Measurements from ENCODE around the gene CADM1.

The CADM1 gene

GRCh38 chr11:115182282-115182955, 321.8 kb downstream of the CADM1 start:
- Histone ChIP-seq H3K4me1 (ENCODE audit: insufficient read depth, low read length) (no peaks in the 10 kb centered on the region), H4K20me1 (ENCODE audit: insufficient read depth, low read length) (no peaks in the 10 kb centered on the region), H3K27ac (ENCODE audit: low read length) (no peak overlapping the region), H2AFZ (ENCODE audit: low read depth, low read length) (no peak overlapping the region), H3K4me2 (ENCODE audit: insufficient read depth, low read length) (no peak overlapping the region), H3K27me3 (ENCODE audit: insufficient read depth, low read length, poor library complexity) (peaks cover 5% of the 10 kb centered on the region), H3K4me3 (ENCODE audit: low read depth in 1 of 2, low read length in 2 of 2) (no peak overlapping the region), H3K36me3 (ENCODE audit: insufficient read depth, low read length) (no peaks in the 10 kb centered on the region), H3K9ac (ENCODE audit: low read depth, low read length) (no peak overlapping the region), H3K9me3 (ENCODE audit: insufficient read depth, low read length, severe bottlenecking) (no peaks in the 10 kb centered on the region), H3K79me2 (ENCODE audit: insufficient read depth, low read length) (no peaks in the 10 kb centered on the region)
- no peak for ATAC-seq (ENCODE audit: insufficient read depth, low read depth)
- no peak for TF ChIP-seq EZH2 (IDR thresholded peaks at IDR 0.05; ENCODE audit: borderline replicate concordance, low read depth, low read length, severe bottlenecking)
- no peak for TF ChIP-seq CTCF (IDR thresholded peaks at IDR 0.05; ENCODE audit: borderline replicate concordance, extremely low read depth, low read length, poor library complexity, severe bottlenecking)
- no peak for DNase-seq

DNA sequence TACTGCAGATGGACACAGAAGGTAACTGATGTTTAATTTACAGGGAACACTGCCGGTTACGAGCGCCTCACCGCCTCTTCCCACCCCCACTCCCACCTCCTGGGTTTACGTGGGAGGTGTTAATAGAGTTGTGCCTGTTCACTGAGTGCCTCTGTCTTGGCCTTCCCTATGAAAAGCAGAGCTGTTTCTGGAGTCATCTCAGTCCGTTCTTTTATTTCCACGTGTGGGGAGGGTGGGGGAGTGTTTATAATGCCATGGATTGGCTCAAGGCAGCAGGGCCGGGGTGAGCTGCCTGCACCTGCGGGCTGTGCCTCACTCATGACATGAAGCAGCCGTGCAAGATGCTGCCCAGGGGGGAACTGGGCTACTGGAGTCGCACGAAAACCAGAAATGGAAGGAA, 322.7 kb downstream of the CADM1 start:
- no peaks in the 10 kb centered on the region for H4K20me1 ChIP-seq (ENCODE audit: insufficient read depth, low read length)
- DNase-seq (no peak), ATAC-seq (ENCODE audit: insufficient read depth, low read depth) (no peak)
- no peaks in the 10 kb centered on the region for H3K9me3 ChIP-seq (ENCODE audit: insufficient read depth, low read length, severe bottlenecking)
- H3K4me3 ChIP-seq (ENCODE audit: low read depth in 1 of 2, low read length in 2 of 2) = no peak overlapping the region
- H3K9ac ChIP-seq (ENCODE audit: low read depth, low read length) = no peak overlapping the region
- no peaks in the 10 kb centered on the region for H3K79me2 ChIP-seq (ENCODE audit: insufficient read depth, low read length)
- TF ChIP-seq EZH2 (IDR thresholded peaks at IDR 0.05; ENCODE audit: borderline replicate concordance, low read depth, low read length, severe bottlenecking) (no peak), CTCF (IDR thresholded peaks at IDR 0.05; ENCODE audit: borderline replicate concordance, extremely low read depth, low read length, poor library complexity, severe bottlenecking) (no peak)
- no peak overlapping the region for H2AFZ ChIP-seq (ENCODE audit: low read depth, low read length)
- no peak overlapping the region for H3K4me2 ChIP-seq (ENCODE audit: insufficient read depth, low read length)
- no peak overlapping the region for H3K27ac ChIP-seq (ENCODE audit: low read length)
- no peaks in the 10 kb centered on the region for H3K36me3 ChIP-seq (ENCODE audit: insufficient read depth, low read length)
- H3K27me3 ChIP-seq (ENCODE audit: insufficient read depth, low read length, poor library complexity) = peaks cover 5% of the 10 kb centered on the region
- H3K4me1 ChIP-seq (ENCODE audit: insufficient read depth, low read length) = no peaks in the 10 kb centered on the region

DNA sequence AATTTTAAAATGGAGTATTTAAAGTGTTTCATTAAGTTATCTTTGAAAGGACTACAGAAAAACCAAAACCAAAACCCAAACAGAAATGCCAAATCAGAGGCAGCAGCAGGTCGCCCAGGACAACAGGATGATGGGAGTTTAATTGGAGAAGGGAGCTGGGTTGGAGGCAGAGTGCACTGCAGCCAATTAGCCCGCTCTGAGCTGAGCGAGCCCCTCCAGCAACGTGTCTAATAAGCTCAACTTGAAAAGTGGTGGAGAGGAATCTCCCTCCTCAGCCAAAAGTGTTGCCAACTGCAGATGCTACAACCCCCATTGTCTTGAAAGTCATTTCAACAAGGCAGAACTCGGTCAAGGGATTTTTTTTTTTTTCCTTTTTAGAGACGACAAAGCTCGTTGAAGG, 323.9 kb downstream of the CADM1 start:
- ATAC-seq (ENCODE audit: insufficient read depth, low read depth) = no peak
- Histone ChIP-seq H3K9me3 (ENCODE audit: insufficient read depth, low read length, severe bottlenecking) (no peaks in the 10 kb centered on the region), H3K36me3 (ENCODE audit: insufficient read depth, low read length) (no peaks in the 10 kb centered on the region), H3K9ac (ENCODE audit: low read depth, low read length) (no peak overlapping the region), H3K27ac (ENCODE audit: low read length) (no peak overlapping the region), H3K4me2 (ENCODE audit: insufficient read depth, low read length) (no peak overlapping the region), H2AFZ (ENCODE audit: low read depth, low read length) (no peak overlapping the region), H3K4me1 (ENCODE audit: insufficient read depth, low read length) (no peaks in the 10 kb centered on the region), H4K20me1 (ENCODE audit: insufficient read depth, low read length) (no peaks in the 10 kb centered on the region), H3K27me3 (ENCODE audit: insufficient read depth, low read length, poor library complexity) (peaks cover 8% of the 10 kb centered on the region), H3K4me3 (ENCODE audit: low read depth in 1 of 2, low read length in 2 of 2) (no peak overlapping the region), H3K79me2 (ENCODE audit: insufficient read depth, low read length) (no peaks in the 10 kb centered on the region)
- TF ChIP-seq EZH2 (IDR thresholded peaks at IDR 0.05; ENCODE audit: borderline replicate concordance, low read depth, low read length, severe bottlenecking) (no peak), CTCF (IDR thresholded peaks at IDR 0.05; ENCODE audit: borderline replicate concordance, extremely low read depth, low read length, poor library complexity, severe bottlenecking) (no peak)
- no peak for DNase-seq

Measured in DND-41 (cell line).